ENCODE results near the gene COX5B.

- TF ChIP-seq CTCF (IDR thresholded peaks at IDR 0.05) (no peak), EP300 (IDR thresholded peaks at IDR 0.05; ENCODE audit: low read depth) (no peak), POLR2A (IDR thresholded peaks at IDR 0.05) (no peak)
Measured at GRCh38 chr2:97673915-97674283, 28.0 kb downstream of the COX5B start.
